ENCODE measurements around the gene CEMIP.

GRCh38 chr15:80974914-80975313, 195.7 kb downstream of the CEMIP start:
- TF ChIP-seq CTCF (conservative IDR thresholded peaks at IDR 0.05; ENCODE audit: low read length): no peak
- no peak for TF ChIP-seq EZH2phosphoT487 (IDR thresholded peaks at IDR 0.05; ENCODE audit: borderline replicate concordance)

Measured in Loucy (cell line).